H9 (cell line): ENCODE data around the gene MCF2L2. TPM values are rescaled to one million over a fixed set of nuclear protein-coding genes. Genes with fewer than 3 reads are reported as not detected.

Experiments used
- DNase-seq: peaks from one replicate; pipeline ENCODE4 v3.0.0-alpha.2; 2017
- H2AFZ ChIP-seq: one replicate; pipeline ENCODE4 v1.6.1; 2013; ENCODE audit warnings: mild to moderate bottlenecking, low read length, control low read depth, moderate library complexity
- H2AK5ac ChIP-seq: 2 replicates; pipeline ENCODE4 v1.6.1; 2013; ENCODE audit warnings: low read length, control low read depth, mixed read lengths; ENCODE audit not compliant: insufficient read length
- H2BK120ac ChIP-seq: one replicate; pipeline ENCODE4 v1.6.1; 2013; ENCODE audit warnings: low read depth, mild to moderate bottlenecking, low read length, control low read depth, inconsistent platforms; ENCODE audit not compliant: poor library complexity, severe bottlenecking
- H2BK12ac ChIP-seq: 2 replicates; pipeline ENCODE4 v1.6.1; 2013; ENCODE audit warnings: low read length, control low read depth, mixed read lengths, low read depth; ENCODE audit not compliant: insufficient read length
- H2BK15ac ChIP-seq: 2 replicates; pipeline ENCODE4 v1.6.1; 2013; ENCODE audit warnings: low read depth, low read length, control low read depth
- H2BK20ac ChIP-seq: one replicate; pipeline ENCODE4 v1.6.1; 2013; ENCODE audit warnings: low read depth, mild to moderate bottlenecking, low read length, control low read depth, inconsistent platforms; ENCODE audit not compliant: poor library complexity, severe bottlenecking
- H2BK5ac ChIP-seq: 2 replicates; pipeline ENCODE4 v1.6.1; 2013; ENCODE audit warnings: low read length, control low read depth, mixed read lengths; ENCODE audit not compliant: insufficient read length
- H3K14ac ChIP-seq: 2 replicates; pipeline ENCODE4 v1.6.1; 2013; ENCODE audit warnings: low read length, control low read depth; ENCODE audit not compliant: insufficient read depth
- H3K18ac ChIP-seq: 2 replicates; pipeline ENCODE4 v1.6.1; 2013; ENCODE audit warnings: low read depth, mild to moderate bottlenecking, mixed read lengths, low read length, control low read depth; ENCODE audit not compliant: insufficient read length
- H3K23ac ChIP-seq: 2 replicates; pipeline ENCODE4 v1.6.1; 2013; ENCODE audit warnings: low read length, control low read depth, mixed read lengths, low read depth; ENCODE audit not compliant: insufficient read length
- H3K23me2 ChIP-seq: 2 replicates; pipeline ENCODE4 v1.6.1; 2013; ENCODE audit warnings: low read depth, mild to moderate bottlenecking, mixed read lengths, low read length, control low read depth; ENCODE audit not compliant: insufficient read length, poor library complexity, severe bottlenecking
- H3K27ac ChIP-seq: 2 replicates; pipeline ENCODE4 v1.5.1; 2013; ENCODE audit warnings: low read length, control low read depth, mixed read lengths, low read depth; ENCODE audit not compliant: insufficient read length
- H3K27me3 ChIP-seq: 2 replicates; pipeline ENCODE4 v1.6.1; 2013; ENCODE audit warnings: low read length, control low read depth, inconsistent platforms; ENCODE audit not compliant: insufficient read depth
- H3K4ac ChIP-seq: 2 replicates; pipeline ENCODE4 v1.6.1; 2013; ENCODE audit warnings: low read depth, mild to moderate bottlenecking, control low read depth, inconsistent platforms, low read length, moderate library complexity
- H3K4me1 ChIP-seq: 2 replicates; pipeline ENCODE4 v1.6.1; 2013; ENCODE audit warnings: low read length, control low read depth, inconsistent platforms; ENCODE audit not compliant: insufficient read depth
- H3K4me2 ChIP-seq: 2 replicates; pipeline ENCODE4 v1.6.1; 2013; ENCODE audit warnings: low read length, control low read depth, mixed read lengths; ENCODE audit not compliant: insufficient read length, insufficient read depth
- H3K56ac ChIP-seq: 2 replicates; pipeline ENCODE4 v1.6.1; 2013; ENCODE audit warnings: low read depth, mild to moderate bottlenecking, mixed read lengths, low read length, control low read depth; ENCODE audit not compliant: insufficient read length
- H3K79me1 ChIP-seq: 2 replicates; pipeline ENCODE4 v1.6.1; 2013; ENCODE audit warnings: low read depth, mild to moderate bottlenecking, moderate library complexity, low read length, control low read depth, inconsistent platforms; ENCODE audit not compliant: insufficient read depth, poor library complexity, severe bottlenecking
- H3K79me2 ChIP-seq: 2 replicates; pipeline ENCODE4 v1.6.1; 2013; ENCODE audit warnings: low read length, control low read depth, inconsistent platforms; ENCODE audit not compliant: insufficient read depth
- H3K9ac ChIP-seq: 2 replicates; pipeline ENCODE4 v1.6.1; 2013; ENCODE audit warnings: low read length, control low read depth, mixed read lengths; ENCODE audit not compliant: insufficient read length; ENCODE audit errors: extremely low read depth
- H3K9me3 ChIP-seq: one replicate; pipeline ENCODE4 v1.6.1; 2013; ENCODE audit warnings: low read depth, low read length, inconsistent platforms; ENCODE audit not compliant: control insufficient read depth
- H3T11ph ChIP-seq: one replicate; pipeline ENCODE4 v1.6.1; 2013; ENCODE audit warnings: mild to moderate bottlenecking, low read length, control low read depth, inconsistent platforms
- H4K20me1 ChIP-seq: one replicate; pipeline ENCODE4 v1.6.1; 2013; ENCODE audit not compliant: control insufficient read depth, insufficient read length, insufficient read depth
- H4K5ac ChIP-seq: 2 replicates; pipeline ENCODE4 v1.6.1; 2013; ENCODE audit warnings: low read depth, mild to moderate bottlenecking, mixed read lengths, low read length, control low read depth; ENCODE audit not compliant: insufficient read length
- H4K8ac ChIP-seq: replicated peaks from 2 replicates; pipeline ENCODE4 v1.6.1; 2013; ENCODE audit warnings: low read length, control low read depth, mixed read lengths, low read depth; ENCODE audit not compliant: insufficient read length
- H4K91ac ChIP-seq: 2 replicates; pipeline ENCODE4 v1.6.1; 2013; ENCODE audit warnings: low read depth, mild to moderate bottlenecking, moderate library complexity, mixed read lengths, low read length, control low read depth; ENCODE audit not compliant: insufficient read length
- H3K27ac Mint-ChIP-seq, 3 experiments: 2 replicates in 2 of 3; 3 replicates in 1 of 3; pipeline ENCODE4 v1.8.0; 2020 to 2021; ENCODE audit warnings: mixed read lengths in 3 of 3, mild to moderate bottlenecking in 1 of 3, moderate library complexity in 1 of 3
- H3K27me3 Mint-ChIP-seq: 2 replicates; pipeline ENCODE4 v1.8.0; 2021; ENCODE audit warnings: low read depth, mild to moderate bottlenecking, moderate library complexity, mixed read lengths
- H3K36me3 Mint-ChIP-seq, 3 experiments: 2 replicates in 2 of 3; 3 replicates in 1 of 3; pipeline ENCODE4 v1.8.0; 2020 to 2021; ENCODE audit warnings: low read depth in 3 of 3, mixed read lengths in 3 of 3; ENCODE audit not compliant: insufficient read depth in 1 of 3
- H3K4me1 Mint-ChIP-seq, 2 experiments: 2 replicates each; pipeline ENCODE4 v1.8.0; 2020; ENCODE audit warnings: mixed read lengths in 2 of 2
- H3K4me3 Mint-ChIP-seq, 2 experiments: 2 replicates in 1 of 2; 3 replicates in 1 of 2; pipeline ENCODE4 v1.8.0; 2020 to 2021; ENCODE audit warnings: mild to moderate bottlenecking in 2 of 2, mixed read lengths in 2 of 2, moderate library complexity in 1 of 2
- H3K9me3 Mint-ChIP-seq, 2 experiments: 2 replicates in 1 of 2; 3 replicates in 1 of 2; pipeline ENCODE4 v1.8.0; 2020; ENCODE audit warnings: mild to moderate bottlenecking in 2 of 2, mixed read lengths in 2 of 2, moderate library complexity in 1 of 2
- CTCF ChIP-seq: fragments of 200-600 bp; sonication (generic); conservative IDR thresholded peaks from 3 replicates; pipeline ENCODE4 v1.8.0; 2021; ENCODE audit warnings: antibody characterized with exemption, mild to moderate bottlenecking
- total RNA-seq: library from RNA; stranded (reverse); gene quantifications from 2 replicates; pipeline ENCODE4 v1.2.1, GENCODE V29; 2021

MCF2L2 gene
- total RNA-seq, 1 experiment from 2014 or later: 6.4 TPM

DNA sequence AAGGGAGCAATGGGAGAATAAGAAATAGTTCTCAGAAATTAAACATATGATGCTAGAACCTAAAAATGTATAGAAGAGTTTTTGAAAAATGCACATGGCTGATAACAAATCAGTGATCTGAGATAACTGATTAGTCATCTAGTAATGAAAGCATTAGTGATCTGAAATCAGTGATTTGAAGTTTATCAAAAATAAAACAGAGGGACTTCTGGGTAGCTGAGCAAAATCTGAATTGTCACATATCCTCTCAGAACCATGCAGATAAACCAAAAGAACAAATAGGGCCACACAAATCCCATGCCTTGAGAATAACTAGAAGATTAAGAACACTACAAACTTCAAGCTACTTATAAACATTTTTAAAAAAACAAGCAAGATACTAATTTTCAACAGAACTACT, 71.5 kb downstream of the MCF2L2 start:
- Histone ChIP-seq H3K4me2 (no peak overlapping the region), H2BK12ac (no peak overlapping the region), H3K23me2 (no peaks in the 10 kb centered on the region), H3K23ac (no peak overlapping the region), H2BK20ac (no peak overlapping the region), H4K8ac (no peak overlapping the region), H4K91ac (no peak overlapping the region), H3K27me3 (no peaks in the 10 kb centered on the region), H3K4ac (no peak overlapping the region), H3K79me2 (no peaks in the 10 kb centered on the region), H4K5ac (no peak overlapping the region), H2BK5ac (no peak overlapping the region), H2BK120ac (no peak overlapping the region), H2BK15ac (no peak overlapping the region), H3K9ac (no peak overlapping the region), H3K56ac (no peak overlapping the region), H2AFZ (no peak overlapping the region), H2AK5ac (no peak overlapping the region), H3K27ac (no peak overlapping the region), H3K4me1 (no peaks in the 10 kb centered on the region), H3K18ac (no peak overlapping the region), H3K14ac (no peak overlapping the region), H3K9me3 (no peaks in the 10 kb centered on the region), H3K79me1 (no peaks in the 10 kb centered on the region), H4K20me1 (no peaks in the 10 kb centered on the region), H3T11ph (no peak overlapping the region)
- no peaks in the 10 kb centered on the region for H3K9me3 Mint-ChIP-seq
- H3K4me1 Mint-ChIP-seq: peaks cover 0 to 6% of the 10 kb centered on the region in 2 experiments; a peak in 1 of 4 replicates
- TF ChIP-seq CTCF: no peak
- no peak overlapping the region for H3K27ac Mint-ChIP-seq
- no peak overlapping the region for H3K4me3 Mint-ChIP-seq
- DNase-seq: no peak
- peaks cover 0 to 13% (median 3%) of the 10 kb centered on the region in 3 experiments; a peak in 4 of 7 replicates for H3K36me3 Mint-ChIP-seq
- H3K27me3 Mint-ChIP-seq: no peaks in the 10 kb centered on the region; the same call in 1 of the 2 replicates
